HG03521 (cell line): ENCODE measurements around the gene EHBP1.
"Not testable (repeated sequence)": the region's sequence is repeated elsewhere in the genome, so short reads cannot be mapped to it uniquely, and the experiment has no call there.

Source experiments
- ATAC-seq: cut with Tn5 transposase; IDR thresholded peaks from one replicate; pipeline ENCODE4 v1.9.1; 2021; ENCODE audit warnings: mild to moderate bottlenecking, moderate library complexity; ENCODE audit not compliant: unreplicated experiment

The EHBP1 gene

GRCh38 chr2:63003351-63003750 lies 297.8 kb downstream of the EHBP1 start:
- no peak for ATAC-seq

GRCh38 chr2:63007813-63008458 lies 302.4 kb downstream of the EHBP1 start:
- no peak for ATAC-seq

- ATAC-seq = no peak
These were observed 303.3 kb downstream of the EHBP1 start for GRCh38 chr2:63008838-63009237.

GRCh38 chr2:63009490-63009889 lies 304.0 kb downstream of the EHBP1 start:
- no peak for ATAC-seq

GRCh38 chr2:63012541-63012940 lies 307.0 kb downstream of the EHBP1 start:
- no peak for ATAC-seq

- ATAC-seq = no peak
These were observed 307.9 kb downstream of the EHBP1 start for GRCh38 chr2:63013438-63013837.

- no peak for ATAC-seq
These were observed 309.9 kb downstream of the EHBP1 start for GRCh38 chr2:63015389-63015788.

- ATAC-seq = no peak
These were observed 312.9 kb downstream of the EHBP1 start for GRCh38 chr2:63018439-63018838.

- not testable (repeated sequence) for ATAC-seq
These were observed 314.2 kb downstream of the EHBP1 start for GRCh38 chr2:63019686-63020085.

GRCh38 chr2:63023444-63023843 lies 317.9 kb downstream of the EHBP1 start:
- no peak for ATAC-seq

- ATAC-seq = no peak
These were observed 321.7 kb downstream of the EHBP1 start for GRCh38 chr2:63027220-63027619.

- ATAC-seq = no peak
These were observed 323.5 kb downstream of the EHBP1 start for GRCh38 chr2:63029058-63029457.

GRCh38 chr2:63034526-63034925 lies 329.0 kb downstream of the EHBP1 start:
- ATAC-seq = no peak

GRCh38 chr2:63035169-63035568 lies 329.7 kb downstream of the EHBP1 start:
- no peak for ATAC-seq

- ATAC-seq = no peak
These were observed 330.1 kb downstream of the EHBP1 start for GRCh38 chr2:63035660-63036059.

- ATAC-seq = no peak
These were observed 332.5 kb downstream of the EHBP1 start for GRCh38 chr2:63038034-63038433.

GRCh38 chr2:63040586-63040985 lies 335.1 kb downstream of the EHBP1 start:
- ATAC-seq = no peak

GRCh38 chr2:63041592-63041991 lies 336.1 kb downstream of the EHBP1 start:
- ATAC-seq = no peak

- ATAC-seq = no peak
These were observed 339.1 kb downstream of the EHBP1 start for GRCh38 chr2:63044362-63045327.

- no peak for ATAC-seq
These were observed 341.0 kb downstream of the EHBP1 start for GRCh38 chr2:63046552-63046951.

GRCh38 chr2:63046961-63047320 lies 341.4 kb downstream of the EHBP1 start:
- ATAC-seq = no peak
